Neural cell (in vitro differentiated cells): ENCODE data around the gene FGR. TPM values are rescaled to one million over a fixed set of nuclear protein-coding genes. Genes with fewer than 3 reads are reported as not detected.

Source experiments
- H2AFZ ChIP-seq: fragments of 200-600, 300-800 bp; sonication (generic), shearing (Covaris generic); 2 replicates; pipeline ENCODE4 v1.6.0; 2014; ENCODE audit warnings: low read depth, mild to moderate bottlenecking, antibody characterized with exemption, low read length, moderate library complexity
- H3F3A ChIP-seq: fragments of 200-600 bp; shearing (Covaris generic); 2 replicates; pipeline ENCODE4 v1.6.1; 2016; ENCODE audit warnings: mild to moderate bottlenecking, moderate library complexity, mixed read lengths, antibody characterized with exemption, low read length; ENCODE audit not compliant: insufficient read depth, poor library complexity, severe bottlenecking
- H3K27ac ChIP-seq: fragments of 200-600, 300-800 bp; sonication (generic), shearing (Covaris generic); 2 replicates; pipeline ENCODE4 v1.5.1; 2014; ENCODE audit warnings: mild to moderate bottlenecking, low read length, moderate library complexity
- H3K27me3 ChIP-seq: fragments of 300-800, 200-600 bp; sonication (generic), shearing (Covaris generic); 2 replicates; pipeline ENCODE4 v1.6.0; 2014; ENCODE audit warnings: mild to moderate bottlenecking, low read depth, low read length, moderate library complexity; ENCODE audit not compliant: insufficient read depth
- H3K36me3 ChIP-seq: fragments of 300-800, 200-600 bp; sonication (generic), shearing (Covaris generic); 2 replicates; pipeline ENCODE4 v1.5.1; 2014; ENCODE audit warnings: mild to moderate bottlenecking, antibody characterized with exemption, low read length, moderate library complexity; ENCODE audit not compliant: insufficient read depth
- H3K4me2 ChIP-seq: fragments of 300-800, 200-600 bp; sonication (generic), shearing (Covaris generic); 2 replicates; pipeline ENCODE4 v1.6.0; 2014; ENCODE audit warnings: mild to moderate bottlenecking, low read length
- H3K4me3 ChIP-seq: fragments of 300-800, 200-600 bp; sonication (generic), shearing (Covaris generic); 2 replicates; pipeline ENCODE4 v1.5.1; 2014; ENCODE audit warnings: mild to moderate bottlenecking, low read length, moderate library complexity
- H3K79me2 ChIP-seq: fragments of 200-600 bp; shearing (Covaris generic); replicated peaks from 2 replicates; pipeline ENCODE4 v1.6.0; 2014; ENCODE audit warnings: mild to moderate bottlenecking, low read length, moderate library complexity; ENCODE audit not compliant: insufficient read depth
- H3K9ac ChIP-seq: fragments of 300-800, 200-600 bp; sonication (generic), shearing (Covaris generic); 2 replicates; pipeline ENCODE4 v1.6.1; 2016; ENCODE audit warnings: mild to moderate bottlenecking, low read length, mixed read lengths
- H3K9me2 ChIP-seq: fragments of 200-600 bp; shearing (Covaris generic); 2 replicates; pipeline ENCODE4 v1.6.1; 2016; ENCODE audit warnings: mild to moderate bottlenecking, low read length, mixed read lengths; ENCODE audit not compliant: insufficient read depth
- H3K9me3 ChIP-seq: fragments of 200-600, 300-800 bp; sonication (generic), shearing (Covaris generic); 2 replicates; pipeline ENCODE4 v1.6.1; 2016; ENCODE audit warnings: mild to moderate bottlenecking, mixed run types, low read length, moderate library complexity, mixed read lengths
- H4K20me1 ChIP-seq: fragments of 200-600 bp; shearing (Covaris generic); 2 replicates; pipeline ENCODE4 v1.6.1; 2016; ENCODE audit warnings: mild to moderate bottlenecking, mixed run types; ENCODE audit not compliant: insufficient read depth
- EP300 ChIP-seq: fragments of 450-650 bp; conservative IDR thresholded peaks from 2 replicates; pipeline ENCODE4 v1.6.1; 2014; ENCODE audit warnings: antibody characterized with exemption, mild to moderate bottlenecking, moderate library complexity; ENCODE audit not compliant: poor library complexity, severe bottlenecking
- EZH2 ChIP-seq: fragments of 200-600, 300-800 bp; shearing (Covaris generic), sonication (generic); IDR thresholded peaks from 2 replicates; pipeline ENCODE4 v1.6.1; 2014; ENCODE audit warnings: antibody characterized with exemption, low read length, borderline replicate concordance, mild to moderate bottlenecking; ENCODE audit not compliant: insufficient read depth, poor library complexity, severe bottlenecking
- MXI1 ChIP-seq: fragments of 450-650 bp; conservative IDR thresholded peaks from 2 replicates; pipeline ENCODE4 v1.6.1; 2014; ENCODE audit warnings: antibody characterized with exemption, mild to moderate bottlenecking; ENCODE audit not compliant: poor library complexity, severe bottlenecking
- POLR2AphosphoS5 ChIP-seq: IDR thresholded peaks from 2 replicates; pipeline ENCODE4 v1.6.1; 2012
- RAD21 ChIP-seq: fragments of 450-650 bp; conservative IDR thresholded peaks from 2 replicates; pipeline ENCODE4 v1.6.1; 2014; ENCODE audit warnings: antibody characterized with exemption, mild to moderate bottlenecking, moderate library complexity
- REST ChIP-seq: IDR thresholded peaks from 2 replicates; pipeline ENCODE4 v1.6.1; 2012; ENCODE audit warnings: borderline replicate concordance
- SMC3 ChIP-seq: fragments of 450-650 bp; conservative IDR thresholded peaks from 2 replicates; pipeline ENCODE4 v1.6.1; 2014; ENCODE audit warnings: antibody characterized with exemption, mild to moderate bottlenecking, moderate library complexity; ENCODE audit not compliant: poor library complexity
- TAF1 ChIP-seq: IDR thresholded peaks from 2 replicates; pipeline ENCODE4 v1.6.1; 2012; ENCODE audit warnings: low read depth
- polyA plus RNA-seq: library from polyadenylated mRNA; depleted of rRNA; stranded (reverse); fragments of >200 nt; gene quantifications from 2 replicates; pipeline ENCODE4 v1.2.3, GENCODE V29; 2014
- TF ChIP-seq, protein P1 (sequence below): fragments of 450-650 bp; IDR thresholded peaks from 2 replicates; pipeline ENCODE4 v1.5.1; 2014; ENCODE audit warnings: antibody characterized with exemption, mild to moderate bottlenecking, moderate library complexity; ENCODE audit not compliant: poor library complexity, severe bottlenecking

The FGR gene
- polyA plus RNA-seq, 1 donor from 2014 or later = not detected

- peak overlapping the region; percentile 88 for H3K27ac ChIP-seq
- no peaks in the 10 kb centered on the region for H3K27me3 ChIP-seq
- H3K4me2 ChIP-seq = no peak overlapping the region
- no peak for TF ChIP-seq MXI1
- no peak for TF ChIP-seq RAD21
- no peak for TF ChIP-seq EZH2
- no peak for TF ChIP-seq POLR2AphosphoS5
- no peak for TF ChIP-seq SMC3
- TF ChIP-seq TAF1 = no peak
- no peak for TF ChIP-seq REST
- no peak for TF ChIP-seq EP300
- TF ChIP-seq, protein P1, sequence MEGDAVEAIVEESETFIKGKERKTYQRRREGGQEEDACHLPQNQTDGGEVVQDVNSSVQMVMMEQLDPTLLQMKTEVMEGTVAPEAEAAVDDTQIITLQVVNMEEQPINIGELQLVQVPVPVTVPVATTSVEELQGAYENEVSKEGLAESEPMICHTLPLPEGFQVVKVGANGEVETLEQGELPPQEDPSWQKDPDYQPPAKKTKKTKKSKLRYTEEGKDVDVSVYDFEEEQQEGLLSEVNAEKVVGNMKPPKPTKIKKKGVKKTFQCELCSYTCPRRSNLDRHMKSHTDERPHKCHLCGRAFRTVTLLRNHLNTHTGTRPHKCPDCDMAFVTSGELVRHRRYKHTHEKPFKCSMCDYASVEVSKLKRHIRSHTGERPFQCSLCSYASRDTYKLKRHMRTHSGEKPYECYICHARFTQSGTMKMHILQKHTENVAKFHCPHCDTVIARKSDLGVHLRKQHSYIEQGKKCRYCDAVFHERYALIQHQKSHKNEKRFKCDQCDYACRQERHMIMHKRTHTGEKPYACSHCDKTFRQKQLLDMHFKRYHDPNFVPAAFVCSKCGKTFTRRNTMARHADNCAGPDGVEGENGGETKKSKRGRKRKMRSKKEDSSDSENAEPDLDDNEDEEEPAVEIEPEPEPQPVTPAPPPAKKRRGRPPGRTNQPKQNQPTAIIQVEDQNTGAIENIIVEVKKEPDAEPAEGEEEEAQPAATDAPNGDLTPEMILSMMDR = no peak
- no peak overlapping the region for H3K9ac ChIP-seq
- H3K36me3 ChIP-seq = no peaks in the 10 kb centered on the region
- no peaks in the 10 kb centered on the region for H3K9me3 ChIP-seq
- no peak overlapping the region for H2AFZ ChIP-seq
- H3K79me2 ChIP-seq = peaks cover 66% of the 10 kb centered on the region
- H3F3A ChIP-seq = peaks cover 9% of the 10 kb centered on the region
- no peaks in the 10 kb centered on the region for H3K9me2 ChIP-seq
- H3K4me3 ChIP-seq = no peak overlapping the region
- no peaks in the 10 kb centered on the region for H4K20me1 ChIP-seq
Measured at GRCh38 chr1:27564710-27565649, 70.0 kb downstream of the FGR start.

- TF ChIP-seq RAD21 (no peak), REST (no peak), POLR2AphosphoS5 (no peak), TAF1 (no peak), MXI1 (no peak), EZH2 (no peak), SMC3 (no peak), EP300 (no peak)
- TF ChIP-seq, protein P1 = no peak
Measured at GRCh38 chr1:27563591-27564471, 71.2 kb downstream of the FGR start.

More at GRCh38 chr1:27563591-27564471, 71.2 kb downstream of the FGR start:
- Histone ChIP-seq H3K4me3 (peak overlapping the region; percentile 14), H3K27me3 (no peaks in the 10 kb centered on the region), H3F3A (peaks cover 9% of the 10 kb centered on the region), H3K9ac (peak overlapping the region; percentile 13), H2AFZ (no peak overlapping the region), H3K9me2 (no peaks in the 10 kb centered on the region), H3K9me3 (no peaks in the 10 kb centered on the region), H3K27ac (peak overlapping the region; percentile 88), H3K36me3 (no peaks in the 10 kb centered on the region), H4K20me1 (no peaks in the 10 kb centered on the region), H3K79me2 (peaks cover 55% of the 10 kb centered on the region), H3K4me2 (no peak overlapping the region)
